Measurements from ENCODE around the gene HOXC10. TPM values are rescaled to one million over a fixed set of nuclear protein-coding genes. Genes with fewer than 3 reads are reported as not detected.

Gene HOXC10
- total and polyA plus RNA-seq, 2 of the 8 experiments (the other 6 are each of a cell fraction or from before 2014, with no cell fraction given) = not detected

DNA sequence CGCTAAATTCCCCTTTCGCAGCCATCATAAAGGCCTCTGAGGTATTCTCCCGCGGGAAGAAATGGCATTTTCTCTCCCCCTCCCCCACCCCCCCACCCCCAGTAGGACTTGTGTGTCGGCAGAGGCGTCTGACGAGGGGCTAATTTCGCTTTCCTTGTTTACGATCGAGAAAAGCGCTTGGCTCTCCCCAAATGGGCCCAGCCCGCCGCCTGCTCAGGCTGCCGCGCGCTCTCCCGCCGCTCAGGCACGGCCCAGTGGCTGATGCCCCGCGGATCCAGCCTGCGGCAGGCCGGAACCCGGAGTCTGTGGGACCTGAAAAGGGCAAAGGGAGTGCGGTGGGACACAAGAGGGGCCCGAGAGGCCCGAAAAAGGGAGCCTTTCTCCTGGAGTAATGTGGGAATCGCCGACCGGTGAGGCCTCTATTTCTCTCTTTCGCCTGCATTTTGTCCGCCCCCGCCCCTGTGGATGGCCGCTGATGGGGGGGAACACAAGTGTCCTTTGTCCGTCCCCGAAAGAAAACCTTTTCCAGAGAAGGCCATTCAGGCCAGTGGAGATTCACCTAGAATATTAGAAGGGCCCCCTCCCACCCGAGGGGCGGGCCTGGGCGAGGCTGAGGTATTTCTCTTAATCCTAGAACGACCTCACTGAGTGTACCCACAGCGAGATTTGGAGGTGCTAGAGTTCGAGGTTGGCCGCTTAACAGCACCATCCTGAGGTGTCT lies 34.3 kb downstream of the HOXC10 start (continued):
- TF ChIP-seq CHD2 (IDR thresholded peaks at IDR 0.05; ENCODE audit: low read length) = no peak
- TF ChIP-seq YY1 (IDR thresholded peaks at IDR 0.05; ENCODE audit: low read depth, low read length) = no peak
- TF ChIP-seq KDM4A (IDR thresholded peaks at IDR 0.05; ENCODE audit: low read depth, low read length, severe bottlenecking) = peak; percentile 8
- no peak for TF ChIP-seq GTF2F1 (IDR thresholded peaks at IDR 0.05; ENCODE audit: borderline replicate concordance, low read depth, low read length)
- no peak for TF ChIP-seq SAP30 (IDR thresholded peaks at IDR 0.05; ENCODE audit: insufficient read depth, insufficient replicate concordance, low read length)
- TF ChIP-seq ASH2L (IDR thresholded peaks at IDR 0.05; ENCODE audit: low read length) = no peak
- TF ChIP-seq, protein P1, sequence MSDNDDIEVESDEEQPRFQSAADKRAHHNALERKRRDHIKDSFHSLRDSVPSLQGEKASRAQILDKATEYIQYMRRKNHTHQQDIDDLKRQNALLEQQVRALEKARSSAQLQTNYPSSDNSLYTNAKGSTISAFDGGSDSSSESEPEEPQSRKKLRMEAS (IDR thresholded peaks at IDR 0.05) = 0 out of 2 replicates have a peak, but pooled peaks have one; percentile 14
- TF ChIP-seq, protein P2, sequence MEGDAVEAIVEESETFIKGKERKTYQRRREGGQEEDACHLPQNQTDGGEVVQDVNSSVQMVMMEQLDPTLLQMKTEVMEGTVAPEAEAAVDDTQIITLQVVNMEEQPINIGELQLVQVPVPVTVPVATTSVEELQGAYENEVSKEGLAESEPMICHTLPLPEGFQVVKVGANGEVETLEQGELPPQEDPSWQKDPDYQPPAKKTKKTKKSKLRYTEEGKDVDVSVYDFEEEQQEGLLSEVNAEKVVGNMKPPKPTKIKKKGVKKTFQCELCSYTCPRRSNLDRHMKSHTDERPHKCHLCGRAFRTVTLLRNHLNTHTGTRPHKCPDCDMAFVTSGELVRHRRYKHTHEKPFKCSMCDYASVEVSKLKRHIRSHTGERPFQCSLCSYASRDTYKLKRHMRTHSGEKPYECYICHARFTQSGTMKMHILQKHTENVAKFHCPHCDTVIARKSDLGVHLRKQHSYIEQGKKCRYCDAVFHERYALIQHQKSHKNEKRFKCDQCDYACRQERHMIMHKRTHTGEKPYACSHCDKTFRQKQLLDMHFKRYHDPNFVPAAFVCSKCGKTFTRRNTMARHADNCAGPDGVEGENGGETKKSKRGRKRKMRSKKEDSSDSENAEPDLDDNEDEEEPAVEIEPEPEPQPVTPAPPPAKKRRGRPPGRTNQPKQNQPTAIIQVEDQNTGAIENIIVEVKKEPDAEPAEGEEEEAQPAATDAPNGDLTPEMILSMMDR (IDR thresholded peaks at IDR 0.05; ENCODE audit: control extremely low read depth in 1 of 3, insufficient read depth in 1 of 3, low read depth in 1 of 3, low read length in 3 of 3) = no peak
- TF ChIP-seq KDM5A (IDR thresholded peaks at IDR 0.05; ENCODE audit: low read length) = no peak
- no peak for TF ChIP-seq NANOG (IDR thresholded peaks at IDR 0.05; ENCODE audit: insufficient read depth, low read depth, low read length, poor library complexity, severe bottlenecking)
- TF ChIP-seq BRCA1 (IDR thresholded peaks at IDR 0.05; ENCODE audit: low read depth, low read length) = no peak
- TF ChIP-seq JUND (IDR thresholded peaks at IDR 0.05; ENCODE audit: low read length) = no peak
- no peak for TF ChIP-seq GABPA (IDR thresholded peaks at IDR 0.05; ENCODE audit: borderline replicate concordance, insufficient read depth, low read length)
- no peak for TF ChIP-seq SP2 (IDR thresholded peaks at IDR 0.05; ENCODE audit: low read length)
- TF ChIP-seq, protein P3, sequence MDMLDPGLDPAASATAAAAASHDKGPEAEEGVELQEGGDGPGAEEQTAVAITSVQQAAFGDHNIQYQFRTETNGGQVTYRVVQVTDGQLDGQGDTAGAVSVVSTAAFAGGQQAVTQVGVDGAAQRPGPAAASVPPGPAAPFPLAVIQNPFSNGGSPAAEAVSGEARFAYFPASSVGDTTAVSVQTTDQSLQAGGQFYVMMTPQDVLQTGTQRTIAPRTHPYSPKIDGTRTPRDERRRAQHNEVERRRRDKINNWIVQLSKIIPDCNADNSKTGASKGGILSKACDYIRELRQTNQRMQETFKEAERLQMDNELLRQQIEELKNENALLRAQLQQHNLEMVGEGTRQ (IDR thresholded peaks at IDR 0.05; ENCODE audit: low read length) = no peak
- no peak for TF ChIP-seq KDM1A (IDR thresholded peaks at IDR 0.05; ENCODE audit: borderline replicate concordance, low read length)
- TF ChIP-seq RFX5 (IDR thresholded peaks at IDR 0.05; ENCODE audit: borderline replicate concordance, low read depth, low read length) = no peak
- peak; percentile 69 for TF ChIP-seq CTBP2 (IDR thresholded peaks at IDR 0.05; ENCODE audit: borderline replicate concordance, insufficient read depth, insufficient read length, low read length)
- TF ChIP-seq EZH2 (IDR thresholded peaks at IDR 0.05; ENCODE audit: low read depth, low read length, severe bottlenecking) = peak; percentile 79
- TF ChIP-seq SUZ12 (IDR thresholded peaks at IDR 0.05; ENCODE audit: low read length) = peak; percentile 75
